Measurements from ENCODE around the gene MICALL2. TPM values are rescaled to one million over a fixed set of nuclear protein-coding genes. Genes with fewer than 3 reads are reported as not detected.

MICALL2 gene
- total RNA-seq, 1 donor from 2014 or later: 14.7 TPM

DNA sequence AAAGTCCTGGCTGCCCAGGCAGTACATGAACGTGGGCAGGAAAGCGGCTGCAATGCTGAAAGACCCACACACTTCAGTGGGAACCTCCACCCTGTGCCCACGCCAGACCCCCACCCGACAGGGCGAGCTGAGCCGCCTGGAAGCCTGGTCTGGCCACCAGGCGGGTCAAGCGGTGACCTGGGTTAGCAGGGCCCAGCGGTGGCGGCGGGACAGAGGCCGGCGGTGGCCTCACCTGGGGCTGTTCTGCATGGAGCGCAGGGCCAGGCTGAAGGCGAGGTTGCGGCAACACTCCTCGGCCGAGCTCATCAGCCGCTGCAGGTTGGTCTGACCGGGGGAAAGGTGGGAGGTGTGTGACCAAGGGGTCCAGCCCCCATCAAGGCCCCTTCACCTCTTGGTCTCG, 11.6 kb upstream of the MICALL2 start:
- no peak for TF ChIP-seq CTCF (IDR thresholded peaks at IDR 0.05; ENCODE audit: insufficient read depth, low read length, poor library complexity, severe bottlenecking)
- no peak for DNase-seq (ENCODE audit: low read depth)
- H3K36me3 ChIP-seq (ENCODE audit: control insufficient read depth, insufficient read depth, low read length): no peaks in the 10 kb centered on the region
- H3K27me3 ChIP-seq (ENCODE audit: control insufficient read depth, insufficient read depth, low read length): no peaks in the 10 kb centered on the region
- no peak overlapping the region for H3K4me3 ChIP-seq (ENCODE audit: low read depth, low read length)

GRCh38 chr7:1468643-1469298, 9.5 kb upstream of the MICALL2 start:
- Histone ChIP-seq H3K27me3 (ENCODE audit: control insufficient read depth, insufficient read depth, low read length) (no peaks in the 10 kb centered on the region), H3K4me3 (ENCODE audit: low read depth, low read length) (no peak overlapping the region), H3K36me3 (ENCODE audit: control insufficient read depth, insufficient read depth, low read length) (no peaks in the 10 kb centered on the region)
- no peak for TF ChIP-seq CTCF (IDR thresholded peaks at IDR 0.05; ENCODE audit: insufficient read depth, low read length, poor library complexity, severe bottlenecking)
- no peak for DNase-seq (ENCODE audit: low read depth)

- H3K4me3 ChIP-seq (ENCODE audit: low read depth, low read length): no peak overlapping the region
- no peak for DNase-seq (ENCODE audit: low read depth)
- no peak for TF ChIP-seq CTCF (IDR thresholded peaks at IDR 0.05; ENCODE audit: insufficient read depth, low read length, poor library complexity, severe bottlenecking)
- no peaks in the 10 kb centered on the region for H3K27me3 ChIP-seq (ENCODE audit: control insufficient read depth, insufficient read depth, low read length)
- H3K36me3 ChIP-seq (ENCODE audit: control insufficient read depth, insufficient read depth, low read length): no peaks in the 10 kb centered on the region
These were observed 8.9 kb upstream of the MICALL2 start for GRCh38 chr7:1468203-1468602.

DNA sequence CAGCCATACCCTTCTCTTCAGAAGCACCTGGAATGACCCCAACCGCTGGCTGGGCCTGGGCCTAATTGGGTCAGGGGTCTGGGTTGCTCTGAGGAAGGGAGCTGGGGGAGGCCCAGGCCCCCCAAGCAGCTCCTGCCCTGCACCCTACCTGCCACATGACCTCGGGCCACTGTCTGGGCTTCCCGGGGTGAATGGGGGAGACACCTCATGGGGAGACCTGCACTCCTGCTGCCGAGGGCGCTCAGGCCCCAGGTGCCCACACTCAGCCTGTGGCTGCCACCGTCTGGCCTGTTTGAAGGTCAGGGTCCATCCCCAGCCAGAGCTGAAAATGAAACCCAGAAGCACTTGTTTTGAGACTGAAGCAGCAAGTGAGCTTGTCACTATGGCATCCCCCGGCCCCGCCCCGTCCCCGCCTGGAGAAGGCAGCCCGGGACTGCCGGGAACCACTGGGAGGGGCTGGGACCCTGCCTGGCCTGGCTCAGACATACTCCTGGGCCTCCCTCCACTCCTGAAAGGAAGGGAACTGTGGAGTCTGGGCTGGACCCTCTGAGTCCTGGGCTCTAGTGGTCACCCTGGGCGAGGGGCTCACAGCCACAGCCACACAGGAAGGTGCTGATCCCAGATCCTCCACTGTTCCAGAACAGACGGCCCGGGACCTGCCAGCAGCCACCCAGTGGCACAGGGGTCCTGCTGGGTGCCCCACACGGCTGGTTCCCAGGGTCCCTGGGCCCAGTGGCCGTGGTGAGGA, 7.4 kb upstream of the MICALL2 start:
- DNase-seq (ENCODE audit: low read depth): peak; percentile 31
- no peak overlapping the region for H3K4me3 ChIP-seq (ENCODE audit: low read depth, low read length)
- no peaks in the 10 kb centered on the region for H3K27me3 ChIP-seq (ENCODE audit: control insufficient read depth, insufficient read depth, low read length)
- H3K36me3 ChIP-seq (ENCODE audit: control insufficient read depth, insufficient read depth, low read length): no peaks in the 10 kb centered on the region
- TF ChIP-seq CTCF (IDR thresholded peaks at IDR 0.05; ENCODE audit: insufficient read depth, low read length, poor library complexity, severe bottlenecking): no peak

GRCh38 chr7:1464694-1465093, 5.4 kb upstream of the MICALL2 start:
- H3K27me3 ChIP-seq (ENCODE audit: control insufficient read depth, insufficient read depth, low read length): no peaks in the 10 kb centered on the region
- no peak overlapping the region for H3K4me3 ChIP-seq (ENCODE audit: low read depth, low read length)
- DNase-seq (ENCODE audit: low read depth): no peak
- H3K36me3 ChIP-seq (ENCODE audit: control insufficient read depth, insufficient read depth, low read length): no peaks in the 10 kb centered on the region
- no peak for TF ChIP-seq CTCF (IDR thresholded peaks at IDR 0.05; ENCODE audit: insufficient read depth, low read length, poor library complexity, severe bottlenecking)

Data from kidney epithelial cell (primary cell).